ENCODE data around the gene LHX2.
"Not testable (repeated sequence)": the region's sequence is repeated elsewhere in the genome, so short reads cannot be mapped to it uniquely, and the experiment has no call there.

LHX2 gene

GRCh38 chr9:124011460-124012301 is at the start of gene LHX2:
TSS of gene LHX2 (plus strand) at chr9:124011768. CDS start at chr9:124012349, 581 bp downstream.
- DNase-seq (ENCODE audit: low spot score), result peak; percentile 49

- no peak for DNase-seq (ENCODE audit: low spot score)
Measured at GRCh38 chr9:123964761-123965160, 46.8 kb upstream of the LHX2 start.

- DNase-seq (ENCODE audit: low spot score), result no peak
Measured at GRCh38 chr9:123965801-123966686, 45.5 kb upstream of the LHX2 start.

GRCh38 chr9:123967323-123967722 is 44.2 kb upstream of the LHX2 start:
- DNase-seq (ENCODE audit: low spot score), result no peak

- DNase-seq (ENCODE audit: low spot score), result no peak
Measured at GRCh38 chr9:123972618-123973017, 39.0 kb upstream of the LHX2 start.

GRCh38 chr9:123973590-123974223 is 37.9 kb upstream of the LHX2 start:
- DNase-seq (ENCODE audit: low spot score), result no peak

GRCh38 chr9:123974471-123974870 is 37.1 kb upstream of the LHX2 start:
- DNase-seq (ENCODE audit: low spot score), result no peak

GRCh38 chr9:123975871-123976270 is 35.7 kb upstream of the LHX2 start:
- DNase-seq (ENCODE audit: low spot score), result no peak

- not testable (repeated sequence) for DNase-seq (ENCODE audit: low spot score)
Measured at GRCh38 chr9:123976579-123976978, 35.0 kb upstream of the LHX2 start.

GRCh38 chr9:123978981-123979380 is 32.6 kb upstream of the LHX2 start:
- no peak for DNase-seq (ENCODE audit: low spot score)

- no peak for DNase-seq (ENCODE audit: low spot score)
Measured at GRCh38 chr9:123982535-123982934, 29.0 kb upstream of the LHX2 start.

- DNase-seq (ENCODE audit: low spot score), result no peak
Measured at GRCh38 chr9:123983047-123983446, 28.5 kb upstream of the LHX2 start.

GRCh38 chr9:123984802-123985201 is 26.8 kb upstream of the LHX2 start:
- no peak for DNase-seq (ENCODE audit: low spot score)

- DNase-seq (ENCODE audit: low spot score), result no peak
Measured at GRCh38 chr9:123985869-123986268, 25.7 kb upstream of the LHX2 start.

GRCh38 chr9:123990427-123990826 is 21.1 kb upstream of the LHX2 start:
- DNase-seq (ENCODE audit: low spot score), result no peak

GRCh38 chr9:123992679-123993078 is 18.9 kb upstream of the LHX2 start:
- DNase-seq (ENCODE audit: low spot score), result not testable (repeated sequence)

GRCh38 chr9:123996731-123997421 is 14.7 kb upstream of the LHX2 start:
- DNase-seq (ENCODE audit: low spot score), result peak; percentile 24

GRCh38 chr9:123997665-123998277 is 13.8 kb upstream of the LHX2 start:
- peak; percentile 48 for DNase-seq (ENCODE audit: low spot score)

GRCh38 chr9:123998278-123998925 is 13.2 kb upstream of the LHX2 start:
- DNase-seq (ENCODE audit: low spot score), result no peak

- no peak for DNase-seq (ENCODE audit: low spot score)
Measured at GRCh38 chr9:123998970-123999621, 12.5 kb upstream of the LHX2 start.
